HFF-Myc (cell line): ENCODE results near the gene HTR1B.

Experiments
- DNase-seq: peaks from one replicate; pipeline ENCODE4 v3.0.0-alpha.2; 2011; ENCODE audit warnings: low read depth; ENCODE audit errors: extremely low read depth
- H3K4me3 ChIP-seq: replicated peaks from 2 replicates; pipeline ENCODE4 v1.5.1; 2011; ENCODE audit warnings: low read depth, mild to moderate bottlenecking, control low read depth, low read length
- CTCF ChIP-seq: IDR thresholded peaks from 2 replicates; pipeline ENCODE4 v1.5.1; 2012; ENCODE audit warnings: mild to moderate bottlenecking, low read depth, low read length, control low read depth; ENCODE audit errors: missing control alignments

HTR1B gene, protein sequence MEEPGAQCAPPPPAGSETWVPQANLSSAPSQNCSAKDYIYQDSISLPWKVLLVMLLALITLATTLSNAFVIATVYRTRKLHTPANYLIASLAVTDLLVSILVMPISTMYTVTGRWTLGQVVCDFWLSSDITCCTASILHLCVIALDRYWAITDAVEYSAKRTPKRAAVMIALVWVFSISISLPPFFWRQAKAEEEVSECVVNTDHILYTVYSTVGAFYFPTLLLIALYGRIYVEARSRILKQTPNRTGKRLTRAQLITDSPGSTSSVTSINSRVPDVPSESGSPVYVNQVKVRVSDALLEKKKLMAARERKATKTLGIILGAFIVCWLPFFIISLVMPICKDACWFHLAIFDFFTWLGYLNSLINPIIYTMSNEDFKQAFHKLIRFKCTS

GRCh38 chr6:77463308-77463860, at the start of gene HTR1B:
TSS of gene HTR1B (minus strand) at chr6:77463491. CDS start at chr6:77463403, 88 bp downstream.
- DNase-seq, result no peak
- no peak for TF ChIP-seq CTCF
- peak within 1 kb of the TSS; percentile 51 for H3K4me3 ChIP-seq

GRCh38 chr6:77512554-77512953, 49.3 kb upstream of the HTR1B start:
- DNase-seq, result no peak
- no peak for TF ChIP-seq CTCF
- H3K4me3 ChIP-seq, result no peak overlapping the region

DNA sequence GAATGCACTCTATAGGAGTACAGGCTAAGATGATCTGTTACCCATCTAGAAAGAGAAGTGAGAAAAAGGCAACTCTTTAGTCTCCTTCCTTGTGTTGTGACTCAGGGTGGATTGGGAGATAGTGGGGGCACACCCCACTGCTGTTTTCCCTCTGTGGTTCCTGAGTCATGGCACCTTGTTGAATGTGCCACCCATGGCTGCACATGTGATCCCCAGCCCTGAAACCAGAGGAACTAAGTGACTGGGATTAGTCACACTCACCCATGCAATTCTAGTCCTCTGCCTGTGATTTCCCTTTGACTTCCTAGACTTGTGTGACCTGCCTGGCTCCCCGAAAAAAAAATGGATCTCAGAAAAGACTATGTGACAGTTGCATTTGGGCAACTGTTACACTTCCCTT, 48.6 kb upstream of the HTR1B start:
- no peak for TF ChIP-seq CTCF
- DNase-seq, result no peak
- no peak overlapping the region for H3K4me3 ChIP-seq

GRCh38 chr6:77502981-77503380, 39.7 kb upstream of the HTR1B start:
- no peak overlapping the region for H3K4me3 ChIP-seq
- no peak for DNase-seq
- TF ChIP-seq CTCF, result no peak

- no peak overlapping the region for H3K4me3 ChIP-seq
- TF ChIP-seq CTCF, result no peak
- no peak for DNase-seq
These were observed 29.2 kb upstream of the HTR1B start for GRCh38 chr6:77492530-77492929.

- H3K4me3 ChIP-seq, result no peak overlapping the region
- no peak for TF ChIP-seq CTCF
- DNase-seq, result no peak
These were observed 24.6 kb upstream of the HTR1B start for GRCh38 chr6:77487808-77488425.
